Type B pancreatic cell (in vitro differentiated cells): Measurements from ENCODE around the gene C1QA. TPM values are rescaled to one million over a fixed set of nuclear protein-coding genes. Genes with fewer than 3 reads are reported as not detected.

ENCODE experiments used
- DNase-seq: peaks from one replicate; pipeline ENCODE4 v3.0.0; 2021; ENCODE audit warnings: mixed read lengths; ENCODE audit not compliant: unreplicated experiment; ENCODE audit errors: extremely low spot score
- H3K27ac Mint-ChIP-seq: 2 replicates; pipeline ENCODE4 v1.8.0; 2021; ENCODE audit warnings: mild to moderate bottlenecking, mixed read lengths
- H3K27me3 Mint-ChIP-seq: 2 replicates; pipeline ENCODE4 v1.8.0; 2021; ENCODE audit warnings: mixed read lengths
- H3K36me3 Mint-ChIP-seq: 2 replicates; pipeline ENCODE4 v1.8.0; 2021; ENCODE audit warnings: mixed read lengths
- H3K4me1 Mint-ChIP-seq: one replicate; pipeline ENCODE4 v1.8.0; 2021; ENCODE audit warnings: mixed read lengths; ENCODE audit not compliant: unreplicated experiment
- H3K4me3 Mint-ChIP-seq: 2 replicates; pipeline ENCODE4 v1.8.0; 2021; ENCODE audit warnings: mild to moderate bottlenecking, mixed read lengths
- H3K9me3 Mint-ChIP-seq: 2 replicates; pipeline ENCODE4 v1.8.0; 2021; ENCODE audit warnings: mixed read lengths
- total RNA-seq: library from RNA; stranded (reverse); gene quantifications from 2 replicates; pipeline ENCODE4 v1.2.1, GENCODE V29; 2021; ENCODE audit warnings: low replicate concordance
- TF ChIP-seq, protein P1 (sequence below): fragments of 200-600 bp; sonication (generic); conservative IDR thresholded peaks from 2 replicates; pipeline ENCODE4 v1.5.0; 2021; ENCODE audit warnings: antibody characterized with exemption, mild to moderate bottlenecking

Gene C1QA
- total RNA-seq, 1 donor from 2014 or later = not detected

DNA sequence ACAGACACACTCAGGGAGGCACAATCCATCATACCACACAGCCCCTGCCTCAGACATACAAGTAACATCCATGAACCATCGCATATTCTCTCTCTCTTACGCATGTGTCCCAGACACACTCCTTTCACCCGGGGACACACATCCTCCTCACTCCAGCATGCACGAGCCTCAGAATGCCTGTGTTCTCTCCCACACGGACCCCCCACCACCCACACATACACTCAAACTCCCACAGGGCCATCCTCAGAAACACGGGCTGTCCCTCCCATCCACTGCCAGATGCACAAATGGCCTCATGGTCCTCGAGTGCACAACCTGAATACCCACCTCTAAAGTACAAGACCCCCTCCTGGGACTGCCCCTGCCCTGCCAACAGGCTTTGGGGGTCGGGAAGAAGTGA is 4.8 kb downstream of the C1QA start:
- Mint-ChIP-seq H3K27ac (no peak overlapping the region), H3K4me1 (no peaks in the 10 kb centered on the region)
- TF ChIP-seq, protein P1, sequence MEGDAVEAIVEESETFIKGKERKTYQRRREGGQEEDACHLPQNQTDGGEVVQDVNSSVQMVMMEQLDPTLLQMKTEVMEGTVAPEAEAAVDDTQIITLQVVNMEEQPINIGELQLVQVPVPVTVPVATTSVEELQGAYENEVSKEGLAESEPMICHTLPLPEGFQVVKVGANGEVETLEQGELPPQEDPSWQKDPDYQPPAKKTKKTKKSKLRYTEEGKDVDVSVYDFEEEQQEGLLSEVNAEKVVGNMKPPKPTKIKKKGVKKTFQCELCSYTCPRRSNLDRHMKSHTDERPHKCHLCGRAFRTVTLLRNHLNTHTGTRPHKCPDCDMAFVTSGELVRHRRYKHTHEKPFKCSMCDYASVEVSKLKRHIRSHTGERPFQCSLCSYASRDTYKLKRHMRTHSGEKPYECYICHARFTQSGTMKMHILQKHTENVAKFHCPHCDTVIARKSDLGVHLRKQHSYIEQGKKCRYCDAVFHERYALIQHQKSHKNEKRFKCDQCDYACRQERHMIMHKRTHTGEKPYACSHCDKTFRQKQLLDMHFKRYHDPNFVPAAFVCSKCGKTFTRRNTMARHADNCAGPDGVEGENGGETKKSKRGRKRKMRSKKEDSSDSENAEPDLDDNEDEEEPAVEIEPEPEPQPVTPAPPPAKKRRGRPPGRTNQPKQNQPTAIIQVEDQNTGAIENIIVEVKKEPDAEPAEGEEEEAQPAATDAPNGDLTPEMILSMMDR = no peak

DNA sequence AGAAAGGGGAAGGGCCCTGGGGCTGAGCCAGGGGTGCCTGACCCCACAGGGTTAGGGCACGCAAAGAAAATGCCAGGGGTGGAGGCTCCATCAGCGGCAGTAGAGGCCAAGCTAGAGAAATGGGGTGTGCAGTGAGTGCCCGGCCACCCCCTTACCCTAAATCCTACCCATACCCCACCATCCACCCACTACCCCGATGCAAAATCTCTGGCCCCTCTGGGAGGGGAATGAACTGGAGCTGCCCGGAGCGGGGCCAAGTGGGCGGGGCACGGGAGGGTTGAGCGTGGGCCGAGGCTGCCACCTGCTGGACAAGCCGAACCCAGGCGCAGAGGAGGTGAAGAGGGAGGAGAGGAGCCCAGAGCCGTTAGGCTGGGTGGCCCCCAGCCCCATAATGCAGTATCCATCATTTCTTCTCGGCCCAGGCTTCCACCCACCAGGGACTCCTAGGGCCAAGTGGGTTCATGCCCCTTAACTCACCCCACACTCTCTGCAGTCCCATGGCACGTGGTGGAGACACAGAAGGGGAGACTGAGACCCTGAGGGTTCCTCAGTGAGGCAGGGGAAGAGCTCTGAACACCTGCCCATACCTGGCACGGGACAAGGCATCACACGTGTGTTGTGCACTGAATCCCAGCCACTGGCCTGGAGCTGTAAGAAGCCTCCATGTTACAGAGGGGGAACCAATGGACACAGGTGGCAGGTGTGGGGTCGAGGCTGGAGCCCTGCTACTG is 5.6 kb downstream of the C1QA start:
- Mint-ChIP-seq H3K27ac (no peak overlapping the region), H3K4me3 (no peak overlapping the region), H3K4me1 (no peaks in the 10 kb centered on the region), H3K27me3 (peaks cover 22% of the 10 kb centered on the region), H3K9me3 (no peaks in the 10 kb centered on the region), H3K36me3 (no peaks in the 10 kb centered on the region)
- peak; percentile 84 for DNase-seq
- TF ChIP-seq, protein P1 = peak; percentile 97

More for the DNA sequence above, 4.8 kb downstream of the C1QA start:
- Mint-ChIP-seq H3K9me3 (no peaks in the 10 kb centered on the region), H3K36me3 (no peaks in the 10 kb centered on the region), H3K4me3 (no peak overlapping the region), H3K27me3 (peaks cover 24% of the 10 kb centered on the region)
- no peak for DNase-seq

DNA sequence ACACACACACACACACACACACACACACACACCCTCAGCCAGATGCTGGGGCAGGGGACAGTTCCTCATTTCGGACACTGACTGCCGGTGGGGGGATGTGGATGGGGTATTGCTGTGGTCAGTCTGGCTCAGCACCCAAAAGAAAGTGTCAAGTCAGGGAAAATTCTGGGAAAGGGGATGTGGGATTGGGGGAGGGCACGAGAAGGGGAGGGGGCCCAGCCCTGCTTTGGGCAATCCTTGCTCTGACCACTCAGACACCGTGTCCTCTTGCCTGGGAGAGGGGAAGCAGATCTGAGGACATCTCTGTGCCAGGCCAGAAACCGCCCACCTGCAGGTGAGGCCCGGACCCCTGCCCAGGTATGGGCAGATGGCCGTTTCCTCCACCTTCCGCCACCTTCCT is 7.0 kb downstream of the C1QA start, which contains the start of gene C1QC:
TSS of gene C1QC (plus strand) at position 253 of the 400 bp plus-strand sequence. CDS start 391 bp downstream, outside the sequence.
- Mint-ChIP-seq H3K4me3 (no peak within 1 kb of the TSS), H3K27ac (no peak within 1 kb of the TSS), H3K27me3 (peaks cover 22% of the 10 kb centered on the region), H3K4me1 (no peaks in the 10 kb centered on the region), H3K9me3 (no peaks in the 10 kb centered on the region), H3K36me3 (no peaks in the 10 kb centered on the region)
- no peak for DNase-seq
- TF ChIP-seq, protein P1 = no peak

DNA sequence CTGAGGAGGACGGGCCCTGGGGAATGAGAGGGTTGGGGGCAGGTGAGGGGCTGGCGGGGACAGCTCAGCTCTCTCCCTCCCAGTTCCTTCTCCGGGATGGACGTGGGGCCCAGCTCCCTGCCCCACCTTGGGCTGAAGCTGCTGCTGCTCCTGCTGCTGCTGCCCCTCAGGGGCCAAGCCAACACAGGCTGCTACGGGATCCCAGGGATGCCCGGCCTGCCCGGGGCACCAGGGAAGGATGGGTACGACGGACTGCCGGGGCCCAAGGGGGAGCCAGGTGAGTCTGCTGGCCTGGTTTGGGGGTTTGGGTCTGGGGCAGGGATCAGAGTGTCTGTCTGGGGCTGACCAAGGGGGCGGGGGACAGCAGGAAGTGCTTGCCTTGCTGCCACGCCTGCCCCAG is 7.5 kb downstream of the C1QA start:
- H3K9me3 Mint-ChIP-seq = no peaks in the 10 kb centered on the region
- TF ChIP-seq, protein P1 = no peak
- no peak for DNase-seq
- H3K27me3 Mint-ChIP-seq = peaks cover 22% of the 10 kb centered on the region
- no peaks in the 10 kb centered on the region for H3K4me1 Mint-ChIP-seq
- H3K36me3 Mint-ChIP-seq = no peaks in the 10 kb centered on the region
- no peak overlapping the region for H3K27ac Mint-ChIP-seq
- H3K4me3 Mint-ChIP-seq = no peak overlapping the region

DNA sequence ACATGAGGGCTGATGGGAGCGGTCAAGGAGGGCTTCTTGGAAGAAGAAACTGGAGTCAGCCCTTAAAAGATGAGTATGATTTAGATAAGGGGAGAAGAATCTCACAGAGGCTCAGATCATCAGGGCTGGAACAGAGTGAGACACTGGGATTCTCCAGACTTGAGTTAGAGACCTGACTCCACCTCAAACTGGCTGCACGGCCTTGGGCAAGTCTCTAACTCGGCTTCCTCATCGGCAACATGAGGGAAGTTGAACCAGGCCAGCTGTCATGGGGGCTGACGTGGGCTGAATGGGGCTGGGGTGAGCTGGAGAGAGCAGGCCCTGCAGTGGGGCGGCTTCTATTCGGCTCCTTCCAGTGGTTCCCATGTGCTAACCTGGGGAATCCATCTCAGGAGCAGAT is 9.5 kb downstream of the C1QA start:
- Mint-ChIP-seq H3K36me3 (no peaks in the 10 kb centered on the region), H3K9me3 (no peaks in the 10 kb centered on the region), H3K27me3 (peaks cover 20% of the 10 kb centered on the region), H3K27ac (no peak overlapping the region), H3K4me1 (no peaks in the 10 kb centered on the region), H3K4me3 (no peak overlapping the region)
- no peak for DNase-seq
- TF ChIP-seq, protein P1 = no peak
